GM12878 (cell line): ENCODE data around the gene ANO1. TPM values are rescaled to one million over a fixed set of nuclear protein-coding genes. Genes with fewer than 3 reads are reported as not detected.

ENCODE experiments used
- ATAC-seq: fragments of 200-7000 bp; cut with Tn5 transposase; 3 replicates; pipeline ENCODE4 v1.9.1; 2020; ENCODE audit warnings: mild to moderate bottlenecking, moderate library complexity
- BruUV-seq: library from RNA; stranded (reverse); fragments of 400-500 nt; replicated peaks from 2 replicates; lab custom pipeline; 2021; lab: Mats Ljungman, UMichigan
- CTCF ChIA-PET: fragments of 300-600 bp; sonication (Branson Sonifier 250); formaldehyde crosslinking; extraction: SDS; loops from one replicate; lab custom pipeline; 2021; ENCODE audit warnings: inconsistent platforms; lab: Yijun Ruan, JAX
- POLR2A ChIA-PET: fragments of 350-600 bp; formaldehyde crosslinking; extraction: SDS; loops from one replicate; lab custom pipeline; 2021; ENCODE audit warnings: inconsistent platforms; lab: Charles Lee
- RAD21 ChIA-PET: fragments of 300-600 bp; sonication (Branson Sonifier 250); formaldehyde crosslinking; loops from one replicate; lab custom pipeline; 2023; ENCODE audit warnings: antibody characterized with exemption; ENCODE audit not compliant: unreplicated experiment; lab: Charles Lee
- SMC1A ChIA-PET: fragments of 300-600 bp; sonication (Branson Sonifier 250); formaldehyde crosslinking; loops from one replicate; lab custom pipeline; 2023; ENCODE audit not compliant: unreplicated experiment, uncharacterized antibody; lab: Charles Lee
- DNase-seq: peaks from one replicate; pipeline ENCODE4 v3.0.0-alpha.2; 2011; ENCODE audit warnings: low read depth, low spot score
- FAIRE-seq: peaks from 3 replicates; lab custom pipeline; 2011; peaks lifted over from hg19 to GRCh38; lab: Jason Lieb, UNC
- H2AFZ ChIP-seq: 2 replicates; pipeline ENCODE4 v1.6.0; 2011; ENCODE audit warnings: low read depth, low read length, control low read depth; ENCODE audit not compliant: control insufficient read depth
- H3K27ac ChIP-seq: 2 replicates; pipeline ENCODE4 v1.5.1; 2011; ENCODE audit warnings: control low read depth; ENCODE audit not compliant: control insufficient read depth, insufficient read depth
- H3K27me3 ChIP-seq, 2 experiments: replicated peaks in 1 of 2; 2 replicates each; pipeline versions ENCODE4 v1.6.0 to v1.6.1; 2011; ENCODE audit warnings: low read length in 1 of 2; ENCODE audit not compliant: control insufficient read depth in 2 of 2, insufficient read depth in 2 of 2
- H3K36me3 ChIP-seq, 2 experiments: 2 replicates each; pipeline ENCODE4 v1.5.1; 2011; ENCODE audit warnings: low read length in 1 of 2; ENCODE audit not compliant: control insufficient read depth in 2 of 2, insufficient read depth in 2 of 2
- H3K4me1 ChIP-seq: 2 replicates; pipeline ENCODE4 v1.6.1; 2011; ENCODE audit warnings: mild to moderate bottlenecking, low read length, moderate library complexity, mixed read lengths; ENCODE audit not compliant: control insufficient read depth, insufficient read depth
- H3K4me2 ChIP-seq: 2 replicates; pipeline ENCODE4 v1.6.0; 2011; ENCODE audit warnings: control low read depth; ENCODE audit not compliant: control insufficient read depth, insufficient read depth
- H3K4me3 ChIP-seq: fragments of 200-600 bp; sonication (generic); 2 replicates; pipeline ENCODE4 v1.5.1; 2016
- H3K79me2 ChIP-seq: 2 replicates; pipeline ENCODE4 v1.6.0; 2011; ENCODE audit warnings: low read length; ENCODE audit not compliant: control insufficient read depth, insufficient read depth
- H3K9ac ChIP-seq: 2 replicates; pipeline ENCODE4 v1.8.0; 2011; ENCODE audit warnings: low read length, control low read depth, mixed read lengths; ENCODE audit not compliant: control insufficient read depth, insufficient read depth
- H3K9me3 ChIP-seq: replicated peaks from 3 replicates; pipeline ENCODE4 v1.5.1; 2011; ENCODE audit warnings: mild to moderate bottlenecking, low read length; ENCODE audit not compliant: control insufficient read depth, insufficient read depth
- H4K20me1 ChIP-seq: 2 replicates; pipeline ENCODE4 v1.6.0; 2011; ENCODE audit not compliant: control insufficient read depth, insufficient read depth
- BRCA1 ChIP-seq: IDR thresholded peaks from 2 replicates; pipeline ENCODE4 v1.6.1; 2011; ENCODE audit warnings: low read depth, low read length, improper control_type of control experiment
- IKZF2 ChIP-seq, 2 experiments: fragments of 450-650 bp; IDR thresholded peaks; 2 replicates each; pipeline ENCODE4 v1.6.1; 2017; ENCODE audit warnings: mild to moderate bottlenecking in 2 of 2, moderate library complexity in 2 of 2
- RB1 ChIP-seq: fragments of 450-650 bp; formaldehyde crosslinking; IDR thresholded peaks from 2 replicates; pipeline ENCODE4 v1.6.1; 2017; ENCODE audit warnings: mild to moderate bottlenecking, borderline replicate concordance
- SREBF1 ChIP-seq: IDR thresholded peaks from 2 replicates; pipeline ENCODE4 v1.6.1; 2012; ENCODE audit warnings: mild to moderate bottlenecking, low read length
- WGBS: methylation state at CpG from one replicate; pipeline ENCODE4 v1.1.6; 2016; ENCODE audit warnings: low lambda C conversion rate; ENCODE audit not compliant: insufficient replicate concordance, insufficient coverage; ENCODE audit errors: missing lambda C conversion rate; 5-methylcytosine and 5-hydroxymethylcytosine counted together
- in situ Hi-C: fragments of 300-500 bp; cut with MboI; formaldehyde crosslinking; loops from 9 replicates; pipeline ENCODE4 v1.14.3; 2018; ENCODE audit warnings: mixed read lengths
- intact Hi-C: fragments of 100-400 bp; cut with micrococcal nuclease; formaldehyde crosslinking; loops from one replicate; pipeline ENCODE4 v1.14.2; 2022; ENCODE audit not compliant: unreplicated experiment
- polyA plus RNA-seq, 11 experiments: library from polyadenylated mRNA; depleted of rRNA in 4 of 11; unstranded in 6 of 11; stranded (reverse) in 5 of 11; fragments of >200 nt; fragmentation: Nextera tagmentation in 4 of 11; fragmentation: Illumina TruSeq in 1 of 11; extraction: Ambion mirVana in 4 of 11; extraction: Trizol in 1 of 11; gene quantifications; 1 replicate in 1 of 11; 2 replicates in 10 of 11; pipeline versions ENCODE4 v1.2.1 to v1.2.3, GENCODE V29; 2011 to 2016; ENCODE audit warnings: inconsistent platforms in 2 of 11, missing spikeins in 2 of 11, low read depth in 1 of 11
- total RNA-seq, 4 experiments: library from RNA; depleted of rRNA in 3 of 4; stranded (reverse); fragments of >200 nt in 3 of 4; fragmentation: Illumina TruSeq in 1 of 4; extraction: Trizol in 1 of 4; gene quantifications; 2 replicates each; pipeline versions ENCODE4 v1.2.1 to v1.2.3, GENCODE V29; 2013 to 2021
- TF ChIP-seq, protein P1 (sequence below): fragments of 450-650 bp; formaldehyde crosslinking; IDR thresholded peaks from 2 replicates; pipeline ENCODE4 v1.4.0; 2020; ENCODE audit warnings: mild to moderate bottlenecking, moderate library complexity
- TF ChIP-seq, protein P2 (sequence below): IDR thresholded peaks from 2 replicates; pipeline ENCODE4 v1.6.1; 2012; ENCODE audit warnings: low read depth, low read length, improper control_type of control experiment

ANO1 gene
- total and polyA plus RNA-seq, 10 of the 15 experiments (the other 5 are each of a cell fraction or from before 2014, with no cell fraction given): 0.01 to 0.38 (median 0.06) TPM; not detected in 7

DNA sequence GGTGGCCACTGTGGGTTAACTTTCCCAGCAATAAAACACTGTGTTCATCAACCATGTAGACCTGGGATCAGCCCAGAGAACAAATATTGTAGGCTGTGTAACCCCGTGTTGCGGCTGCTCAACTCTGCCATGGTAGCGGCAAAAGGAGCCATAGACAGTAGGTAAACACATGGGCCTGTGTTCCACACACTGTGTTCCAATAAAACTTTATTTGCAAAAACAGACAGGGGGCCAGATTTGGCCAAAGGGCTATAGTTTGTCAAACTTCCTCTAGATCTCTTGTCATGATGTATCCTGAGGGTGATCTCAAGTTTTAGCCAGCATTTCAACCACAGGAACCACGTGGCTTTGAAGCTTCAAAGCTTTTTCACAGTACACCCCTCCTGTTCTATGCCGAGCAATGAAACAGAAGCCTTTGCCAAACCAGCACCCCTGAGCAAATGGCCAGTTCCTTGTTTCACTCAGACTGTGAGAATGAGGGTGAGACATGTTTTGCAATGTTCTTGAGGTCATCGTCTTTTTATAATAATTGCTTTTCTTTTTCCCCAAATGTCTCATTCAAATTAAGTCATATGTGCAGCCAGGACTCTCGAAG is 75.1 kb downstream of the ANO1 start (continued):
- TF ChIP-seq, protein P1, sequence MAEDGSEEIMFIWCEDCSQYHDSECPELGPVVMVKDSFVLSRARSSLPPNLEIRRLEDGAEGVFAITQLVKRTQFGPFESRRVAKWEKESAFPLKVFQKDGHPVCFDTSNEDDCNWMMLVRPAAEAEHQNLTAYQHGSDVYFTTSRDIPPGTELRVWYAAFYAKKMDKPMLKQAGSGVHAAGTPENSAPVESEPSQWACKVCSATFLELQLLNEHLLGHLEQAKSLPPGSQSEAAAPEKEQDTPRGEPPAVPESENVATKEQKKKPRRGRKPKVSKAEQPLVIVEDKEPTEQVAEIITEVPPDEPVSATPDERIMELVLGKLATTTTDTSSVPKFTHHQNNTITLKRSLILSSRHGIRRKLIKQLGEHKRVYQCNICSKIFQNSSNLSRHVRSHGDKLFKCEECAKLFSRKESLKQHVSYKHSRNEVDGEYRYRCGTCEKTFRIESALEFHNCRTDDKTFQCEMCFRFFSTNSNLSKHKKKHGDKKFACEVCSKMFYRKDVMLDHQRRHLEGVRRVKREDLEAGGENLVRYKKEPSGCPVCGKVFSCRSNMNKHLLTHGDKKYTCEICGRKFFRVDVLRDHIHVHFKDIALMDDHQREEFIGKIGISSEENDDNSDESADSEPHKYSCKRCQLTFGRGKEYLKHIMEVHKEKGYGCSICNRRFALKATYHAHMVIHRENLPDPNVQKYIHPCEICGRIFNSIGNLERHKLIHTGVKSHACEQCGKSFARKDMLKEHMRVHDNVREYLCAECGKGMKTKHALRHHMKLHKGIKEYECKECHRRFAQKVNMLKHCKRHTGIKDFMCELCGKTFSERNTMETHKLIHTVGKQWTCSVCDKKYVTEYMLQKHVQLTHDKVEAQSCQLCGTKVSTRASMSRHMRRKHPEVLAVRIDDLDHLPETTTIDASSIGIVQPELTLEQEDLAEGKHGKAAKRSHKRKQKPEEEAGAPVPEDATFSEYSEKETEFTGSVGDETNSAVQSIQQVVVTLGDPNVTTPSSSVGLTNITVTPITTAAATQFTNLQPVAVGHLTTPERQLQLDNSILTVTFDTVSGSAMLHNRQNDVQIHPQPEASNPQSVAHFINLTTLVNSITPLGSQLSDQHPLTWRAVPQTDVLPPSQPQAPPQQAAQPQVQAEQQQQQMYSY: no peak
- TF ChIP-seq, all 136 proteins: peak for 1

DNA sequence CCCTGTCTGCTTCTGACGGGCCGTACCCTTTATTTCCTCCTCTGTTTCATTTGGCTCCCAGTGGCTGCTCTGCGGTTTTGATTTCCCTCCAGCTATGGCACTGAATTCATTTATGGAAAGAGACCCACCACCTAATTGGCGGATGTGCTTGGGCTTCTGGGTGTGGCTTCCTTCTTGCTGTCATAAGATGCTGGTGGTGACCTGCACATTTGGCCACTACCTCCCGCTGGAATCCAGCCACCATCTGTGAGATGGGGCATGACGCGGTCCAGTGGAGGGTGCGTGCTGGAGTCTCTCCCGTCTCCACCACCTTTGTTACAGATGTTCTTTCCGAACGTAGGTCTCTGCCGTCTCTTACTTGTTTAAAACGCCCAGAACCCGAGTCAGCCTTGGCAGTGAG is 77.3 kb downstream of the ANO1 start:
- Histone ChIP-seq H3K9ac (no peak overlapping the region), H3K9me3 (no peaks in the 10 kb centered on the region), H3K4me2 (no peak overlapping the region)
- TF ChIP-seq BRCA1: no peak
- no peak for TF ChIP-seq SREBF1
- TF ChIP-seq RB1: no peak
- TF ChIP-seq IKZF2 (IDR thresholded peaks at IDR 0.05): no peak
- TF ChIP-seq, protein P2, sequence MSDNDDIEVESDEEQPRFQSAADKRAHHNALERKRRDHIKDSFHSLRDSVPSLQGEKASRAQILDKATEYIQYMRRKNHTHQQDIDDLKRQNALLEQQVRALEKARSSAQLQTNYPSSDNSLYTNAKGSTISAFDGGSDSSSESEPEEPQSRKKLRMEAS: no peak
- TF ChIP-seq, all 136 proteins: peak for 0
- no peak overlapping the region for H2AFZ ChIP-seq
- WGBS: 53% methylated on average over 14 of the region's 14 CpGs
- ChIA-PET CTCF (interaction anchor here (0.6 kb wide), 1 partner anchor 689 kb away, joined by 4 read pairs; no protein-coding TSS in a partner anchor), RAD21 (no interaction called here), POLR2A (interaction anchor here (0.8 kb wide), 1 partner anchor 20 kb away, joined by 3 read pairs; no protein-coding TSS in a partner anchor), SMC1A (no interaction called here)
- intact Hi-C loops: no loop called here
- ATAC-seq (no peak), DNase-seq (no peak), FAIRE-seq (no peak)
- no TSS peak for BruUV-seq
- H3K4me1 ChIP-seq: no peaks in the 10 kb centered on the region
- no peak overlapping the region for H3K4me3 ChIP-seq
- in situ Hi-C loops: no loop called here
- no peaks in the 10 kb centered on the region; a peak in 1 of 4 replicates for H3K27me3 ChIP-seq
- H3K27ac ChIP-seq: no peak overlapping the region
- H3K79me2 ChIP-seq: no peaks in the 10 kb centered on the region
- H3K36me3 ChIP-seq: no peaks in the 10 kb centered on the region
- H4K20me1 ChIP-seq: no peaks in the 10 kb centered on the region
